Measurements from ENCODE around the gene GGPS1. TPM values are rescaled to one million over a fixed set of nuclear protein-coding genes. Genes with fewer than 3 reads are reported as not detected.

Gene GGPS1
- total RNA-seq, 1 donor from 2014 or later, result 13.0 TPM

DNA sequence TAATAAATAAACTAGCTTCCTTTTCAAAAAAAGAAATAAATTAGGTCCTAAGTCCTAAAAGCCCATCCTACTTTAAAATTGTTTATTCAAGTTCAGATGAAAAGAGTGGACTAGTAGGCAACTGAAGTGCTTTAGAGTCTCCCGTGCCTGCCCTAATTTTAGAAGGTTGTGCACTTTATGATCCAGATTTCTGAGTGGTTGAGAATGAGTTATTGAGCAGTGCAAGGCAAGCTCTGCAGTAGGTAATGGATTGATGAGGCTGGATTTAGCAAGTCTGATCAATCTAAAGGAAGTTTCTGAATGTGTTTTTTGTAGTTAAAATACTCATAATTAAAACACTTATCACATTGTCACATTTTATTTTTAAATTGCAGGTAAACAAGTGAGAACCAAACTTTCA, 13.0 kb downstream of the GGPS1 start:
- intact Hi-C loops (cut with DNase I), result no loop called here
- Histone ChIP-seq H3K9me3 (no peaks in the 10 kb centered on the region), H3K4me1 (no peaks in the 10 kb centered on the region), H3K27ac (no peak overlapping the region), H3K4me3 (no peak overlapping the region), H3K27me3 (no peaks in the 10 kb centered on the region), H3K36me3 (peaks cover 0 to 42% of the 10 kb centered on the region in 2 donors)
- no peak for DNase-seq (ENCODE audit: extremely low spot score in 2 of 2)
- TF ChIP-seq, protein P1, sequence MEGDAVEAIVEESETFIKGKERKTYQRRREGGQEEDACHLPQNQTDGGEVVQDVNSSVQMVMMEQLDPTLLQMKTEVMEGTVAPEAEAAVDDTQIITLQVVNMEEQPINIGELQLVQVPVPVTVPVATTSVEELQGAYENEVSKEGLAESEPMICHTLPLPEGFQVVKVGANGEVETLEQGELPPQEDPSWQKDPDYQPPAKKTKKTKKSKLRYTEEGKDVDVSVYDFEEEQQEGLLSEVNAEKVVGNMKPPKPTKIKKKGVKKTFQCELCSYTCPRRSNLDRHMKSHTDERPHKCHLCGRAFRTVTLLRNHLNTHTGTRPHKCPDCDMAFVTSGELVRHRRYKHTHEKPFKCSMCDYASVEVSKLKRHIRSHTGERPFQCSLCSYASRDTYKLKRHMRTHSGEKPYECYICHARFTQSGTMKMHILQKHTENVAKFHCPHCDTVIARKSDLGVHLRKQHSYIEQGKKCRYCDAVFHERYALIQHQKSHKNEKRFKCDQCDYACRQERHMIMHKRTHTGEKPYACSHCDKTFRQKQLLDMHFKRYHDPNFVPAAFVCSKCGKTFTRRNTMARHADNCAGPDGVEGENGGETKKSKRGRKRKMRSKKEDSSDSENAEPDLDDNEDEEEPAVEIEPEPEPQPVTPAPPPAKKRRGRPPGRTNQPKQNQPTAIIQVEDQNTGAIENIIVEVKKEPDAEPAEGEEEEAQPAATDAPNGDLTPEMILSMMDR (IDR thresholded peaks at IDR 0.05), result no peak
- no peak for TF ChIP-seq POLR2AphosphoS5 (IDR thresholded peaks at IDR 0.05; ENCODE audit: insufficient read depth in 1 of 2, low read depth in 1 of 2)
- no peak for TF ChIP-seq POLR2A (IDR thresholded peaks at IDR 0.05)

DNA sequence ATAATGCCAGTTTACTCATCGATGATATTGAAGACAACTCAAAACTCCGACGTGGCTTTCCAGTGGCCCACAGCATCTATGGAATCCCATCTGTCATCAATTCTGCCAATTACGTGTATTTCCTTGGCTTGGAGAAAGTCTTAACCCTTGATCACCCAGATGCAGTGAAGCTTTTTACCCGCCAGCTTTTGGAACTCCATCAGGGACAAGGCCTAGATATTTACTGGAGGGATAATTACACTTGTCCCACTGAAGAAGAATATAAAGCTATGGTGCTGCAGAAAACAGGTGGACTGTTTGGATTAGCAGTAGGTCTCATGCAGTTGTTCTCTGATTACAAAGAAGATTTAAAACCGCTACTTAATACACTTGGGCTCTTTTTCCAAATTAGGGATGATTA, 13.7 kb downstream of the GGPS1 start:
- intact Hi-C loops (cut with DNase I), result no loop called here
- Histone ChIP-seq H3K27ac (no peak overlapping the region), H3K27me3 (no peaks in the 10 kb centered on the region), H3K36me3 (peaks cover 0 to 36% of the 10 kb centered on the region in 2 donors), H3K4me3 (no peak overlapping the region), H3K9me3 (no peaks in the 10 kb centered on the region), H3K4me1 (no peaks in the 10 kb centered on the region)
- TF ChIP-seq, protein P1 (IDR thresholded peaks at IDR 0.05), result no peak
- TF ChIP-seq POLR2AphosphoS5 (IDR thresholded peaks at IDR 0.05; ENCODE audit: insufficient read depth in 1 of 2, low read depth in 1 of 2) (no peak), POLR2A (IDR thresholded peaks at IDR 0.05) (no peak)
- no peak for DNase-seq (ENCODE audit: extremely low spot score in 2 of 2)

DNA sequence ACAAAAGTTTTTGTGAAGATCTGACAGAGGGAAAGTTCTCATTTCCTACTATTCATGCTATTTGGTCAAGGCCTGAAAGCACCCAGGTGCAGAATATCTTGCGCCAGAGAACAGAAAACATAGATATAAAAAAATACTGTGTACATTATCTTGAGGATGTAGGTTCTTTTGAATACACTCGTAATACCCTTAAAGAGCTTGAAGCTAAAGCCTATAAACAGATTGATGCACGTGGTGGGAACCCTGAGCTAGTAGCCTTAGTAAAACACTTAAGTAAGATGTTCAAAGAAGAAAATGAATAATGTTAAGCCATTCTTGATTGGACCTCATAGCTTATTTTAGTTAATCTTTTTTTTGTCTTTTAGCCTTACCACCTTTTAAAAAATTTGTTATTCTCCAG, 14.1 kb downstream of the GGPS1 start:
- peaks cover 0 to 31% of the 10 kb centered on the region in 2 donors for H3K36me3 ChIP-seq
- no peak overlapping the region for H3K4me3 ChIP-seq
- intact Hi-C loops (cut with DNase I), result no loop called here
- DNase-seq (ENCODE audit: extremely low spot score in 2 of 2), result no peak
- TF ChIP-seq, protein P1 (IDR thresholded peaks at IDR 0.05), result no peak
- TF ChIP-seq POLR2AphosphoS5 (IDR thresholded peaks at IDR 0.05; ENCODE audit: insufficient read depth in 1 of 2, low read depth in 1 of 2) (no peak), POLR2A (IDR thresholded peaks at IDR 0.05) (no peak)
- H3K4me1 ChIP-seq, result no peaks in the 10 kb centered on the region
- no peaks in the 10 kb centered on the region for H3K9me3 ChIP-seq
- no peak overlapping the region for H3K27ac ChIP-seq
- no peaks in the 10 kb centered on the region for H3K27me3 ChIP-seq

DNA sequence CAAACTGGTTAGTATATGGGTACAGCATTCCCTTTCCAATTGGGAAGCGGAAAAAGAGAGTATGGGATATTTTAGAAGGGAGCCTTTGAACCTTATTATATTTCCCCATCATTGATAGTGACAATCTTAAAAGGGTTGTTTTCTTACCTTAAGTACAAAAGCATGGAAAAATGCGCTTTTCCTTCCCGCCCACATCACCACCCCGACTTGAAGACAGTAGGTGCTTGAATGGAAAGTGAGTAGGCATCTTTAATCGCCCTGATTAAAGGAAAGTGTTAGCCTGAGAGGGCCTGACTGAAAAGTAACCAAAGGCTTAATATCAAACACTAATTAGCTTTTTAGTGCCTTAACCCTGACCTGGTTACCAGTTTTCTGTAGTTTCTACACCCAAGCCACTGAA, 15.4 kb downstream of the GGPS1 start:
- DNase-seq (ENCODE audit: extremely low spot score in 2 of 2), result no peak
- Histone ChIP-seq H3K36me3 (peaks cover 0 to 22% of the 10 kb centered on the region in 2 donors), H3K4me3 (no peak overlapping the region), H3K27ac (no peak overlapping the region), H3K4me1 (no peaks in the 10 kb centered on the region), H3K27me3 (no peaks in the 10 kb centered on the region), H3K9me3 (no peaks in the 10 kb centered on the region)
- TF ChIP-seq POLR2A (IDR thresholded peaks at IDR 0.05), result no peak
- TF ChIP-seq, protein P1 (IDR thresholded peaks at IDR 0.05), result no peak
- TF ChIP-seq POLR2AphosphoS5 (IDR thresholded peaks at IDR 0.05; ENCODE audit: insufficient read depth in 1 of 2, low read depth in 1 of 2), result no peak
- intact Hi-C loops (cut with DNase I), result no loop called here

DNA sequence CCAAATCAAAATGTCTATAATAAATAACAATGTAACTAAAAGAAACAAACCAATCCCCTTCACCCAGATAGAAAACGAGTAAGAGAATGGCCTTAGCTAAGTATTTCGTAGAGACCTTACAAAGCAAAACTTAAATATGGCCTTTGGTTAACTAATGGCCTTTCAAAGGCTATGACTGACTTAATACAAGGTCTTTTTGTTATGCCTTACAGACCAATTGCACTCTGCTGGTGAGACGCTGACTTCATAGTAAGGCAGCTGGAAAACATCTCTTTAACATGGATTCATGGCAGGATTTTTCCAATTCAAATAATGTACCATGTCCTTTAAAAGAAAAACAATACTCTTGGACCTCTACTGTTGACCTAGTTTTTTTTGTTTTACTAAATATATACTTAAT, 23.1 kb downstream of the GGPS1 start:
- H3K9me3 ChIP-seq, result no peaks in the 10 kb centered on the region
- TF ChIP-seq, protein P1 (IDR thresholded peaks at IDR 0.05), result no peak
- TF ChIP-seq POLR2AphosphoS5 (IDR thresholded peaks at IDR 0.05; ENCODE audit: insufficient read depth in 1 of 2, low read depth in 1 of 2), result no peak
- no peak for TF ChIP-seq POLR2A (IDR thresholded peaks at IDR 0.05)
- H3K4me3 ChIP-seq, result no peak overlapping the region
- no peaks in the 10 kb centered on the region for H3K36me3 ChIP-seq
- H3K27me3 ChIP-seq, result no peaks in the 10 kb centered on the region
- intact Hi-C loops (cut with DNase I), result no loop called here
- H3K4me1 ChIP-seq, result no peaks in the 10 kb centered on the region
- no peak for DNase-seq (ENCODE audit: extremely low spot score in 2 of 2)
- H3K27ac ChIP-seq, result no peak overlapping the region

Measured in vagina (tissue), 2 donors.